ENCODE data around the gene WFDC13. TPM values are rescaled to one million over a fixed set of nuclear protein-coding genes. Genes with fewer than 3 reads are reported as not detected.
"Not testable (repeated sequence)": the region's sequence is repeated elsewhere in the genome, so short reads cannot be mapped to it uniquely, and the experiment has no call there.

WFDC13 gene, protein sequence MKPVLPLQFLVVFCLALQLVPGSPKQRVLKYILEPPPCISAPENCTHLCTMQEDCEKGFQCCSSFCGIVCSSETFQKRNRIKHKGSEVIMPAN
- total RNA-seq (2014; rRNA removed) (not detected in 2 replicates), Bru-seq, nascent RNA (not detected), BruChase-seq, experiment 1, labeled RNA remaining after a 6-hour chase (not detected), BruChase-seq, experiment 2, labeled RNA remaining after a 2-hour chase (not detected)
- long read RNA-seq, result 0 reads

DNA sequence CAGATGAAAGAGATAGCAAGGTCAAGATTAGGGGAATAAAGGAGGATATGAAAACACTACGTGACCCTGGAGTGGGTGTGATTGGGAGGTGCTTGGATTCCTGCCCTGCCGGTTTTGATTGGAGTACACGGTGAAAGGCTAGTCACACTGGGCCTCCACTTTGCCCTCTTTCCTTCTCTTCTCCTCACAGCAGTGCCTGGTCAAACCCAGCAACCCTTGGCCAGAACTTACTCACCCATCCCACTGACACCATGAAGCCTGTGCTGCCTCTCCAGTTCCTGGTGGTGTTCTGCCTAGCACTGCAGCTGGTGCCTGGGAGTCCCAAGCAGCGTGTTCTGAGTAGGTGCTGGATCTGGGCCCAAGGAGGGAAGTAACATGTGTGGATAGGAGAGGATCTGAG is at the start of gene WFDC13:
WFDC13 (plus strand) TSS at position 166 of the 400 bp plus-strand sequence; CDS start at position 252, 86 bp downstream.
- Histone ChIP-seq H3K36me3 (ENCODE audit: low read depth, low read length) (no peaks in the 10 kb centered on the region), H3K4me2 (ENCODE audit: low read length) (no peak within 1 kb of the TSS), H3K9ac (ENCODE audit: low read length) (no peak within 1 kb of the TSS), H3K27ac (ENCODE audit: low read length) (no peak within 1 kb of the TSS), H3K9me2 (replicated peaks; ENCODE audit: low read length) (no peaks in the 10 kb centered on the region), H4K20me1 (ENCODE audit: low read length) (no peaks in the 10 kb centered on the region), H3K4me1 (ENCODE audit: insufficient read depth, low read length) (peaks cover 1% of the 10 kb centered on the region; the same call in 1 of the 2 replicates), H3K27me3 (ENCODE audit: low read length) (0 out of 2 replicates have a peak, but pooled peaks cover 3% of the 10 kb centered on the region), H3K9me3 (ENCODE audit: low read length) (no peaks in the 10 kb centered on the region), H3F3A (ENCODE audit: low read length, unreplicated experiment) (no peaks in the 10 kb centered on the region), H3K79me2 (ENCODE audit: low read length) (no peaks in the 10 kb centered on the region), H3K4me3 (ENCODE audit: low read length) (no peak within 1 kb of the TSS), H2AFZ (ENCODE audit: low read length) (no peak within 1 kb of the TSS)
- no TSS peak for BruUV-seq (replicated peaks)
- ATAC-seq (no peak), DNase-seq (no peak)
- CTCF ChIA-PET, result no interaction called here
- TF ChIP-seq EZH2 (IDR thresholded peaks at IDR 0.05; ENCODE audit: low read length, unreplicated experiment) (no peak), EZH2phosphoT487 (IDR thresholded peaks at IDR 0.05; ENCODE audit: borderline replicate concordance, low read length) (no peak)
- TF ChIP-seq, protein P1, sequence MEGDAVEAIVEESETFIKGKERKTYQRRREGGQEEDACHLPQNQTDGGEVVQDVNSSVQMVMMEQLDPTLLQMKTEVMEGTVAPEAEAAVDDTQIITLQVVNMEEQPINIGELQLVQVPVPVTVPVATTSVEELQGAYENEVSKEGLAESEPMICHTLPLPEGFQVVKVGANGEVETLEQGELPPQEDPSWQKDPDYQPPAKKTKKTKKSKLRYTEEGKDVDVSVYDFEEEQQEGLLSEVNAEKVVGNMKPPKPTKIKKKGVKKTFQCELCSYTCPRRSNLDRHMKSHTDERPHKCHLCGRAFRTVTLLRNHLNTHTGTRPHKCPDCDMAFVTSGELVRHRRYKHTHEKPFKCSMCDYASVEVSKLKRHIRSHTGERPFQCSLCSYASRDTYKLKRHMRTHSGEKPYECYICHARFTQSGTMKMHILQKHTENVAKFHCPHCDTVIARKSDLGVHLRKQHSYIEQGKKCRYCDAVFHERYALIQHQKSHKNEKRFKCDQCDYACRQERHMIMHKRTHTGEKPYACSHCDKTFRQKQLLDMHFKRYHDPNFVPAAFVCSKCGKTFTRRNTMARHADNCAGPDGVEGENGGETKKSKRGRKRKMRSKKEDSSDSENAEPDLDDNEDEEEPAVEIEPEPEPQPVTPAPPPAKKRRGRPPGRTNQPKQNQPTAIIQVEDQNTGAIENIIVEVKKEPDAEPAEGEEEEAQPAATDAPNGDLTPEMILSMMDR (conservative IDR thresholded peaks at IDR 0.05; ENCODE audit: low read depth, low read length), result no peak
- intact Hi-C loops (cut with micrococcal nuclease), result no loop called here
- POLR2A ChIA-PET (ENCODE audit: unreplicated experiment), result no interaction called here

DNA sequence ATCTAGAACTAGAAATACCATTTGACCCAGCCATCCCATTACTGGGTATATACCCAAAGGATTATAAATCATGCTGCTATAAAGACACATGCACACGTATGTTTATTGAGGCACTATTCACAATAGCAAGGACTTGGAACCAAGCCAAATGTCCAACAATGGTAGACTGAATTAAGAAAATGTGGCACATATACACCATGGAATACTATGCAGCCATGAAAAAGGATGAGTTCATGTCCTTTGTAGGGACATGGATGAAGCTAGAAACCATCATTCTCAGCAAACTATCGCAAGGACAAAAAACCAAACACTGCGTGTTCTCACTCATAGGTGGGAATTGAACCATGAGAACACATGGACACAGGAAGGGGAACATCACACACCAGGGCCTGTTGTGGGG is 44.8 kb upstream of the WFDC13 start:
- H3K9ac ChIP-seq (ENCODE audit: low read length); H2AFZ ChIP-seq (ENCODE audit: low read length); ATAC-seq; H3K79me2 ChIP-seq (ENCODE audit: low read length); CTCF ChIA-PET; H3K4me2 ChIP-seq (ENCODE audit: low read length); H3K27ac ChIP-seq (ENCODE audit: low read length); H3K4me3 ChIP-seq (ENCODE audit: low read length); H3K9me2 ChIP-seq (replicated peaks; ENCODE audit: low read length); BruUV-seq (replicated peaks); H3K27me3 ChIP-seq (ENCODE audit: low read length); H3K9me3 ChIP-seq (ENCODE audit: low read length); POLR2A ChIA-PET (ENCODE audit: unreplicated experiment); DNase-seq; H3F3A ChIP-seq (ENCODE audit: low read length, unreplicated experiment); intact Hi-C loops (cut with micrococcal nuclease); H3K36me3 ChIP-seq (ENCODE audit: low read depth, low read length); H4K20me1 ChIP-seq (ENCODE audit: low read length); H3K4me1 ChIP-seq (ENCODE audit: insufficient read depth, low read length): not testable (repeated sequence)

- Histone ChIP-seq H3K9me3 (ENCODE audit: low read length) (no peaks in the 10 kb centered on the region), H2AFZ (ENCODE audit: low read length) (no peak within 1 kb of the TSS), H3K36me3 (ENCODE audit: low read depth, low read length) (no peaks in the 10 kb centered on the region), H3K9ac (ENCODE audit: low read length) (no peak within 1 kb of the TSS), H3K4me2 (ENCODE audit: low read length) (no peak within 1 kb of the TSS), H3K79me2 (ENCODE audit: low read length) (no peaks in the 10 kb centered on the region), H3F3A (ENCODE audit: low read length, unreplicated experiment) (no peaks in the 10 kb centered on the region), H3K9me2 (replicated peaks; ENCODE audit: low read length) (no peaks in the 10 kb centered on the region), H3K27ac (ENCODE audit: low read length) (no peak within 1 kb of the TSS), H4K20me1 (ENCODE audit: low read length) (no peaks in the 10 kb centered on the region), H3K4me1 (ENCODE audit: insufficient read depth, low read length) (no peaks in the 10 kb centered on the region), H3K4me3 (ENCODE audit: low read length) (no peak within 1 kb of the TSS), H3K27me3 (ENCODE audit: low read length) (peaks cover 3% of the 10 kb centered on the region; the same call in 1 of the 2 replicates)
- POLR2A ChIA-PET (ENCODE audit: unreplicated experiment), result no interaction called here
- intact Hi-C loops (cut with micrococcal nuclease), result no loop called here
- CTCF ChIA-PET, result no interaction called here
- no peak for DNase-seq
- no TSS peak for BruUV-seq (replicated peaks)
- no peak for TF ChIP-seq EZH2 (IDR thresholded peaks at IDR 0.05; ENCODE audit: low read length, unreplicated experiment)
- TF ChIP-seq EZH2phosphoT487 (IDR thresholded peaks at IDR 0.05; ENCODE audit: borderline replicate concordance, low read length), result no peak
- TF ChIP-seq, protein P1 (conservative IDR thresholded peaks at IDR 0.05; ENCODE audit: low read depth, low read length), result no peak
- no peak for ATAC-seq
These were observed 31.7 kb upstream of the WFDC13 start, which contains the start of gene WFDC11 for GRCh38 chr20:45670139-45670538. Gene WFDC11 (minus strand): TSS chr20:45670239. CDS start chr20:45650600, 19,639 bp downstream.
